NCI-H128 (cell line): Measurements from ENCODE around the gene FRMD4A.

Experiments used
- DNase-seq: peaks from one replicate; lab custom pipeline; 2025; ENCODE audit not compliant: unreplicated experiment; lab: John Stamatoyannopoulos, UW

FRMD4A gene

DNA sequence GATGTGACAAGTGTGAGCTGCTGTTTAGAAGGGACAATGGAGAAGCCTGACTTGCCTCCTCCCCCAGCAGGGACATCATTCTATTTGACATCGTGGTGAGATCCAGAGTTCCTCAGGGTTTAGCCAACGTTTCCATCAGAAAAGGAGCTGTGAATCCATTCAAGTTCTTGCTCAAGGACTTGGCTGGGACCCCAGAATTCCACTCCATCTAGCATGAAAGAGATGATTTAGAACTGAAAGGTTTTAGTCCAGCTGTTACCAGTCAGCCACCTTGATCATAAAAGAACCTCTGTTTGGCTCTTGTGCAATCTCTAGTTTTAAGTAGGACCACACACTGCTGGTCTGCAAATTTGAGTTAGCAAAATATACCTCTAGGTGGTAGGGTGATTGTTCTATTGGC is 337.6 kb downstream of the FRMD4A start:
- no peak for DNase-seq

DNA sequence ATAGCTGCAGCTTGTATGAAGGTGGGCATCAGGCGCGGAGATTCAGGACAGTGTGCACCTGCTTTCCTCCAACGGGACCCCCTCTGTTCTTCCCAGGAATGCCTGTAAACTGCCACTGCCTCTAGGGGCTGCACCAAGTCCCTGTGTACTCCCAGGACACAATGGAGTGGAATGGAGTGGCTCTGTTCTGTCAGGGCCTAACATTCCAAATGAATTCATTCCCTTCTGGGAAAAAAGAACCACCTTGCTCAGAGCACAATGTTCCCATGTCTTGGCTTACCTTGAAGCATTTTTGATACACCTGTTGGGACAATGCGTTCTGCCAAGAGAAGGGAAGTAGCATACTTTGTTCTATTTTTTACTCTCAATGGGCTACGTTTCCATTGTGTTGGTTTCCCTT is 339.4 kb downstream of the FRMD4A start:
- DNase-seq = no peak

DNA sequence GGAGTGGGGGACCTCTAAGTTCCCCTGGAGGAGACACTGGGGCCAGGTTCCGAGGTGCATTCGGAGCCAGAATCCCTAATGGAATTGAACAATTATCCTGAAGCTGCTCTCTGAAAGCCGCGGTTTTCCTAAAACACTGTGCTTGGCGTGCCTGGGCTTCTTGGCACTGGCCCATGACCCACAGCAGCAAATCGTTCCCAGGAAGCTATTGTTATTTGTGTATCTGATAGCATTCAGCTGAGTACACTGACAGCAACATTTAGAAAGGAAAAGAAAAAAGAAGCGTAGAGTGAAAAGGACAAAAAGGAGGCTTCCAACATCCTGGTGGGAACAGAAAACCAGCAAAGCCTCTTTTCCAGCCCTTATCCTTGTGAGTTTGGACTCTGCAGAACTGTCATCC is 339.8 kb downstream of the FRMD4A start:
- DNase-seq = peak; percentile 5

DNA sequence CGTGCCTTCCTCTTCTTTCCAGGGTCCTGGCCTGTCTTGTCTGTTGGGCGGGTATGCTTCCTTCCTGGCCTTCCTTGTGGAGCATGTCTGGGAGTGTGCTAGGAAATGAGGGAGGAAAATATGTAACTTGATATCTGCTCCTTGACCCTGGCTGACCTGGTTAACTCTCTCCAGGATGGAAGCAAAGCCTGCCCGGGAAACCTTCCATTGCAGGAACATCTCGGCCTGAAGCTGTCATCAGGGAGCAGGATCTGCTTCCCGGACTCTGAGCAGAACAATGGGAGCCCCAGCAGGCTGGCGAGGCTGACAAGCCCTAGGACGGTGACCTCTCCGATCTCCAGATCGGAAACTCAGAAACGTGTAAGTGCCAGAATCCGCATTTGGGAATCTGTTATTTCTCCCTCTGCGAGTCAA is 340.3 kb downstream of the FRMD4A start:
- DNase-seq = no peak

DNA sequence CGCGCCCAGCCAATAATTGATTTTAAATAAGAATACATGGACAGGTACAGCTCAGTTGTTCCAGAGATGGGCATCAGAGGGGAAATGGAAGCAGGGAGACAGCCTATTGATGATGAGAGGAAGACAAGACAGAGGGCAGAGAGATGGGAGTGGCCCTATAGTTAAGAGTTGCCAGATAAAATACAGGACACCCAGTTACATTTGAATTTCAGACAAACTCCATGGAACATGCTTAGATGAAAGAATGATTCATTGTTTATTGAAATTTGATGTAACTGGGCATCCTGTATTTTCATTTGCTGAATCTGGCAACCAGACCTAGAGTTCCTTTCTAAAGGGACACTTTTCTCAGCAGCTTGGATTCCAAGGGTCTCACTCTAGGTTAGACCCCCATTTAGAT is 341.1 kb downstream of the FRMD4A start:
- DNase-seq = no peak

DNA sequence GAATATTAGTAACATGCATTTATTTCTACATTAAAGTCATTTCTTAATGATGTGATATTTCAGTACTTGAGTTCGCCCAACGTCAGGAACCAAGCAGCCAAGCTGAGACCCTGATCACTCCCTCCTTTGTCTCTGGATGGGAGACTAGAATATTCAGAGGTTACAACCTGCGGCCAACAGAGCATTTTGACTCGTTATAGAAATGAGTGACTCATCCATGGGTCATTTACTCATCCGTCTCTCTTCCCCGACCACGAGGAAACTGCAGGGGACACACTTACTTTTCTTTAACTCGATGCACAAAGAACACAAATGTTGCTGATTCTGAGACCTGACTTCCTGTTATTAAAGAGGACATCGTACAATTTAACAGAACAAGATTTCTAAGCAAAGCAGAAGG is 343.3 kb downstream of the FRMD4A start:
- DNase-seq = no peak

DNA sequence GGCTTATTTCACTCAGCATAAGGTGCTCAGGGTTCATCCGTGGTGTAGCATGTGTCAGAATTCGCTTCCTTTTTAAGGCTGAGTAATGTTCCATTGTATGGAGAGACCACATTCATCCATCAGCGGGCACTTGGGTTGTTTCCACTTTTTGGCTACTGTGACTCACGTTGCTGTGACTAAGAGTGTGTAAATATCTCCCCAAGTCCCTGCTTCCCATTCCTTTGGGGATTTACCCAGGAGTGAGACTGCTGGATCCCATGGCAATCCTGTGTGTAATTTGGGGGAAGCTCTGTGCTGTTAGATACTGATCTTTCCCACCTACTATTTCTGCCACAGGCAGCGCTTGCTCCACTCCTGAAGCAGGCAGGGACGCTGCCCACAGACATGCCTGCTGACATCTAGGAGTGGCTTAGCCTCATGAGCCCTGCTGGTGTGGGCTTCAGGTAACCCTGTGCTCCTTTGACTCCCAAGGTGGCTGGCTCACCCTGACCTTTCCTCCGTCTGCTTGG is 346.0 kb downstream of the FRMD4A start:
- DNase-seq = no peak

DNA sequence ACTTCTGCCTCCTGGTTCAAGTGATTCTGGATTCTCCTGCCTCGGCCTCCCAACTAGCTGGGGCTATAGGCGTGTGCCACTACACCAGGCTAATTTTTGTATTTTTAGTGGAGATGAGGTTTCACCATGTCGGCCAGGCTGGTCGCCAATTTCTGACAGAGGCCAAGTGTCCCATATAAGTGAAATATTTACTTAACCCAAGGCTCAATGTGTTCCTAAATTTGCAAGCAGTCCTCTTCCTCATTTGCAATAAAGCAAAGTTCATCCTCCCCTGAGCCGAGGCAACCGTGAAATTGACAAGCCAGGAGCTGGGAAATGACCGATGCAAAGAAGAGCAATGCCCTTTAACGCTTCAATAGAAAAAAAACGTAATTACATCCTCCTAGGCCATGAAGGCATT is 347.7 kb downstream of the FRMD4A start:
- no peak for DNase-seq

DNA sequence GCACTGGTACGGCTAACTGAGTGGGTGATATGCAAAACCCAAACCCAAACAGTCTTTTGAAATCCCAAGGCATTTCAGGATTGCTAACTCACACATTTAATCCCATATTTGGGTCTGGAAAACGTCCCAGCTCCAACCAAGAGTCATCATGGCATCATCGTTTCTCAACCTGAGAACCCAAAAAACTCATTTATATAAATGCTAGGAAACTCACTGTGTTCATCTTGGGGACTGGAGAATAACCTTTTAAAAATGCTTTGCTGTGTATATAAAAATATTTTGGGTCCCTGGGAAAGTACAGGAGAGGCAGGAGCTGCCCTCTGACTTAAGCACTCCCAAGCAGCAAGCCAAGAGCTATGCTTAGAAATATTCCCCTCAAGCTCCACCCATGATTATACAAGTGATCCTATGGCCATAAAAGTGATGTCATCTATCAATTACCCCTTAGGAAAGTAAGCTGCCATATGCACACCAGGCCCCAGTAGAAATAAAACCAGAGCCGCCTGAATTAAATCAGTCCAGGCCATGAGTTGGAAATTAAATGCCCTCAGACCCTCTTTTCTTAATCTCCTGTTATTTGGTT is 352.1 kb downstream of the FRMD4A start:
- DNase-seq = no peak

DNA sequence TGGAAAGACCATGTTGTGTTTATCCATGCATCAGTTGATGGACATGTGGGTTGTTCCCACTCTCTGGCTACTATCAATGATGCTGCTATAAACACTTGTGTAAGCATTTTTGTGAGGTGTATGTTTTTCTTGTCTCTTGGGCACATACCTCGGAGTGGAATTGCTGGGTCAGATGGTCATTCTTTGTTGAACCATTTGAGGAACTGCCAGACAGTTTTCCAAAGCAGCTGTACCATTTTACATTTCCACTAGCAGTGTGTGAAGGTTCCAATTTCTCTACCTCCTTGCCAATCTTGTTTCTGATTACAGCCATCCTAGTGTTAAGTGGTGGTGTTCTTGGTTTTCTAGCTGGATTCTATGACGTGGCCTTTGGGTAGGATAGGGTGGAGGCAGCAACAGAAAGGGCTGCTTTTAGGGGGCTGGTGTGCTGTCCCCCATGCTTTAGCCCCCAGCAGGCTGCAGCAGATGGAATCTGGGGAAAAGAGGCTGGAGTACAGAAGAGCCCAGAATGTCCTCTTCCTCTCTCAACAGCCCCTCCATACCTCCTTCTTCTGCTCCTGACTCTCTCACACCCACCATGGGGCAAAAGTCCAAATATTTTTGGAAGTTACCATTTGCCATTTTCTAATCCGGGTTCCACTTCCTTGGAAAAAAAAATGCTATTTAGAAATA is 352.7 kb downstream of the FRMD4A start:
- no peak for DNase-seq

DNA sequence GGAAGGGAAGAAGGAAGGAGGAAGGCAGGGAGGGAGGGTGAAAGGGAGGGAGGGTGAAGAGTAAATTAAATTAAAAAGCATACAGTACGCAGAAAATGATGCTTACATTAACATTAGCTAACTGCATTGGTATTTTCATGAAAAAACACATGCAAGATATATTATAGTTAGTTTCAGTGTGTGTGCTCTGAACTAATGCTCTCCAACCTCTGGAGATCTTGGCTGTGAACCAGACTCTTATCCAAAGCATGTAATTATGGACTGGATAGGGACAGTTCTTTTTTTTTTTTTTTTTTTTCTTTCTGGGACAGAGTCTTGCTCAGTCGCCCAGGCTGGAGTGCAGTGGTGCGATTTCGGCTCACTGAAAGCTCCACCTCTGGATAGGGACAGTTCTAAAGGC is 357.0 kb downstream of the FRMD4A start:
- no peak for DNase-seq

DNA sequence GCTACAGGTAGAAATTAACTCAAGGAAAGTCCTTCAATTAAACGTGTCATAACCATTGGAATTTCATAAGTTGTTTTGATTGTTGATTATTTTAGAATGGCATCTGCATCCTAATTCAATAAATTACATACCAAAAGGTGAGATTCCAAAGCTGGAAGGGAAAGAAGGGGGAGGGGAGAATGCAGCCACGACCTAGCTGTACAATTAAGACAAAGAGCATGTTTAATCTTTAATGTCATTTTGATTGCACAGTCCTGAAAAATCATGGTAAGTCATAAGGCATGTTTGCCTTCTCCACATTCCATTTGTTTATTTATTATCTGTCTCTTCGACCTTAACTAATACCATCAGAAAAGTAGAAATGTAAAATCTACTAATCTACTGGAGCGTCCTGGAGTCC is 358.1 kb downstream of the FRMD4A start:
- no peak for DNase-seq

DNA sequence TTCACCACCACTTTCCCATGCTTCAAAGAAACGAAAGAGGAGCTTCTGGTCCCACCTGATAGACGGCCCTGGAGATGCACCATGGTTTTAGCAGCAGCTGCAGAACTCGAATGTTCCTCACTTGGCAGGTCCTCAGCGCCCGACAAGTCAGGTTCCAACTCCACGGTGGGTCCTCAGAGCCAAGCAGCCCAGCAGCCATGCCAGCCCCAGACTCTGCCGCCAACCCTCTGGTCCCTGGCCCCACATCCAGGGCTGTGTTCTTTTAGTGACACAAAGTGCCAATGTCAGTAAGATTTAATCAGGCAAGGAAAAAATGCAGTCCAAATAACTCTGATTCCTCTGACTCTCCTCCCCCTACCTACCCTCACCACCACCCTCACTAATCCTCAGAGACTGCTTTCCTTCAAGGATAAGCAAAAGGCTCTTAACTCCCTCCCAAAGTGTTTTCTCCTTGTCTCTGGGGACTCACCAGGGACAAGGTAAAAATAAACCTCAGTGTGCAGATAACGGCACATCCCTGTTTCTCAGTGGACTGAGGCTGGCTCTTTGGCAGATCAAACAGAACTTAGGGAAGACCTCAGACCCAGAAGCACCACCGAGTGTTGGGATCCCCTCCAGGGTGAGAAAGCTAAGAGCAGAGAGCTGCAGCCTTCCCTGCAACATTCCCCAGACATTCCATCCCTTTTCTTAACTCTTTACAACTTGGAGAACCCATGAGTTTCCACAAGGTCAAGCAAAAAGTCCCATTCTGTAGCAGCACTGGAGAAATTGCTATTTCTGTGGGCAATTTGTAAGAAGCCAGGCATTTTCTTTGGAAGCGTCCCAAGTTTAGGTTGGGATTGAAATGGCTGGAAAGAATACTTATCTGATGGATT is 358.9 kb downstream of the FRMD4A start:
- DNase-seq = no peak

DNA sequence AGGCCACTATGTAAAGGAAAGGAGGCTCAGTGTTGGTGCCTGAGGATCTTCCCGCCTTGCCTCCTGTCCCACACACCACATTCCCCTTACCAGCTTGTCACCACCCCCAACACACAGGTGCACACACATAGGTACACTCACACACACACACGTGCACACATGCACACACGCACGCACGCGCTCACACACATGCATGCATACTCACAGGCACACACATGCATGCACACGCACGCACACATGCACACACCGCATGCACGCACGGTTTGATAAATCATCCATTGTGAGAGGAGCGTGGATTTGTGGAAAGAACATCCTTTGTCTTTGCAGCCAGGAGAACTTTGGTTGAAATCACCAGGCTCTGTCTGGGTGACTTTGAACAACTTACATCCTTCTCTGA is 359.8 kb downstream of the FRMD4A start:
- no peak for DNase-seq

DNA sequence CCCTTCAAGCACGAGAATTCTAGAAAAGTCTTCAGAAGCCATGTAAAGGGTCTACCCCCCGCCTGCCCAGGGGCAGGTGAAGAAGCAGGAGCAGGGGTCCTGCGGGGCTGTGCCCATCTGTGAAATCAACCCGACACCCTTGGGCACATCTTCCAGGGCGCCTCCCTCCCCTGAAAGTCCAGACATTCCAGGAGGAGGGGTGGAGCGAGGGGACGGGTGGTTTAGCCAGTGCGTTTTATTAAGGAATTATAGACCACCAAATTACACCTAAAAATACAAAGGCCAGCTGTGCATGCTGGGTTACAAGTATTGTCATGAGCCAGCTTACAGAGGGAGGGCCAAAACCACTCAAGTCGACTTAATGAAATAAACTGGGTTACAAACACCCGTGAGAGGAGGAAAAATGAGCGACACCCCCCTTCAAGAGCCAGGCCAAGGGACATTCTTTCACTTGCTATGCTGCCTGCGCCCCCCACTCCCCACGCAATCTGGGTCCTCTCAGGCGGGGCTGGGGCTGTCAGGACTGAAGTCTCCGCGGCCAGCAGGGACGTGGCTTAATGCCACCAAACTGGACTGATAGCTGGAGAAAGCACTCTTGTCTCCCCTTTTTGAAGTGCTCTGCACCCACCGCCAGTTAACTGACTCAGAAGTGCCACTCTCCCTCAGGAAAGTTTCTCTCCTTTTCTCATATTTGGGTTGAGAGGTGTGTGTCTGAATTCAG is 360.3 kb downstream of the FRMD4A start:
- DNase-seq = no peak

DNA sequence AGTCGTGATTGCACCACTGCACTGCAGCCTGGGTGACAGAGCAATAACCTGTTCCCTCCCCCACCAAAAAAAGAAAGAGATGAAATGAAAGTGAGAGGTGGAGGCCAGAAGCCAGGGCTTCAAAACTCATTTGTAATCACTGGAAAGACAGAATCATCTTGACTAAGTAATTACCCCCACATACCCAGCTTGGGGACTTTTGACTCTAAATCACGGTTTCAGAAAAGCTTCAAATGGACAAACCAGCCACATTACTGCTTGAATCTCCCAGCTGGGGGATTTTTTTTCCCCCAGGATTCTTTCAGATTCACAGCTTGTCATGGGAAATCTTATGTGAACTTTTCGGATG is 361.0 kb downstream of the FRMD4A start:
- no peak for DNase-seq

DNA sequence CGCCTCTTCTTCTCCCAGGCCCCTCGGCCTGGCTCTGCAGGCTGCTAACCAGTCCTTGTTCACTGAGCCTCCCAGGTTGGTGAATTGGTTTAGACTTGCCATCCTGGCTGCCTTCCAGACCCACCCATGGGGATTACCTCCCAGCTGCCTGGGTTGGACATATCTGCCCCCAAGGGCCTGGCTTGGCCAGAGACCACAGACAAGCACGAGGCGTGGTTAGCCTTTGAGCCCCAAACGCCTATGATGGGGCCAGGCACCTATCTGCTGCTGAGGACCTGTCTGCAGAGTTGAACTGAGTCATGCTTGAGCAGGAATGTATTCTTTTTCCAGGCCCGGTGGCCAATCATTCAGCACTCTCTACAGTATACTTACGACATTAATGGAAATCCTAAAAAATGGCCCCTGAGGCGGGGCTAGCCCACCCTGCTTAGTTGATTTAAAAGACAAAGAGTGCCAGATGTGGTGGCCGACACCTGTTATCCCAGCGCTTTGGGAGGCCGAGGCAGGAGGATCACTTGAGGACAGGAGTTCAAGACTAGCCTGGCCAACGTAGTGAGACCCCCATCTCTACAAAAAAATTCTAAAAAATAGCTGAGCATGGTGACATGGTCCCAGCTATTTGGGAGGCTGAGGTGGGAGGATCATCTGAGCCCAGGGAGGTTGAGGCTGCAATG is 361.5 kb downstream of the FRMD4A start:
- no peak for DNase-seq

DNA sequence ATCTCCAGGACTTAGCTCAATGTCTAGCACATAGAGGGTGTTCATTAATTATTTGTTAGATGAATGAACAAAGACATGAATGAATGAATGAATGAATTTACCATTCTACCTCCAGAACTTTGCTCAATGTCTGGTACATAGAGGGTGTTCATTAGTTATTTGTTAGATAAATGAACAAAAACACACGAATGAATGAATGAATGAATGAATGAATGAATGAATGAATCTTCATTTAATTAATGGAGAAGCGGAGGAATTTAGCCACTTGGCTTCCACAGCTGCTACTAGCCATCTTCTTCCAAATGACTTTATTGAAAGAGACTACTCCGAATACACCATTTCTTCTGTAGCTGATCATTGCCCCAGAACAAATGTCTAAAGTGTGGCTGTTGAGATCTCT is 368.9 kb downstream of the FRMD4A start:
- no peak for DNase-seq

DNA sequence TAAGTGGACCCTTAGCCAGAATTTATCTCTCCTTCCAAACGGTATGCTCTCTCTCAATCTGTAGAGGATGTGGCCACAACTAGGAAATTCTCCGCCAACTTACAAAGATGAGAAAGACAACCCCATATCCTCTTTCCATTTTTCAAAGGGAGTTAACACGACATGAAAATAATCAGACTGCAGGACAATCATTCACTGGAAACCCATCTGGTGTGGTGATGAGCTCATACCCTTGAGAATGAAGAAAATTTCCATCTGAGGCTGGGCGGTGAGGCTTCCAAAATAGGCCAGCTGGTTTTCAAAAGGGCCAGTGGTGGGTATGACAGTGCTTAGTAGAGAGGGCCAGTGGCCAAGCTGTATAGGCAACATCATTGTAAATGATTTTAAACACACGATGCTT is 369.6 kb downstream of the FRMD4A start:
- DNase-seq = no peak

DNA sequence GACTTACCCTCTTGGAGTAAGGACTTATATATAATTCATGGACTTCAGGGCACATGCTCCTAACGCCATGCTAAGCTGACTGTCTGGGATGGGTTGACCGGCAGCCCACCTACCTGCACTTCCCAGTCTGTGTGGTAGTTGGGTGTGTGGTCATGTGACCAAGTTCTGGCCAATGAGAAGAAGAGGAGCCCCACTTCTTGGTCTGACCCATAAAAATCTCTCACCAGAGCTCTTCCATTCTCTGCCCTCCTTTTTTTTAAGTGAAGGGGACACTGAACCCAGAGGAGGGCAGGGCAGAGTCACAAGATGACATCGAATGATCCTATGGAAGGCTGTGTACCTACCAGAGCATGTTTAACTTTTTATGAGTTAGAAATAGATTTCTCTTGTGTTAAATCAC is 370.1 kb downstream of the FRMD4A start:
- DNase-seq = no peak
